Panc1 (cell line): ENCODE results near the gene CPSF2. TPM values are rescaled to one million over a fixed set of nuclear protein-coding genes. Genes with fewer than 3 reads are reported as not detected.

Source experiments
- ATAC-seq: fragments of 200-7000 bp; cut with Tn5 transposase; 2 replicates; pipeline ENCODE4 v1.9.1; 2020; ENCODE audit warnings: mild to moderate bottlenecking, moderate library complexity
- BruUV-seq: library from RNA; stranded (reverse); fragments of 400-500 nt; replicated peaks from 2 replicates; lab custom pipeline; 2021; lab: Mats Ljungman, UMichigan
- CTCF ChIA-PET: fragments of 300-600 bp; sonication (Branson Sonifier 250); formaldehyde crosslinking; loops from one replicate; lab custom pipeline; 2022; ENCODE audit warnings: antibody characterized with exemption; lab: Charles Lee
- POLR2A ChIA-PET: fragments of 300-600 bp; sonication (Branson Sonifier 250); formaldehyde crosslinking; loops from one replicate; lab custom pipeline; 2022; ENCODE audit warnings: antibody characterized with exemption; lab: Charles Lee
- DNase-seq: peaks from one replicate; pipeline ENCODE4 v3.0.0-alpha.2; 2010; ENCODE audit warnings: low read depth, low spot score
- H3K27ac ChIP-seq: 2 replicates; pipeline ENCODE4 v1.5.1; 2011; ENCODE audit warnings: mild to moderate bottlenecking, low read length, inconsistent platforms
- H3K27me3 ChIP-seq: fragments of 200-500 bp; sonication (Bioruptor generic); 2 replicates; pipeline ENCODE4 v1.6.0; 2014; ENCODE audit warnings: low read length, inconsistent platforms; ENCODE audit not compliant: control insufficient read depth, insufficient read depth
- H3K36me3 ChIP-seq: fragments of 200-500 bp; sonication (Bioruptor generic); 2 replicates; pipeline ENCODE4 v1.5.1; 2014; ENCODE audit warnings: inconsistent platforms, mild to moderate bottlenecking, low read length, moderate library complexity; ENCODE audit not compliant: control insufficient read depth, insufficient read depth
- H3K4me1 ChIP-seq: 2 replicates; pipeline ENCODE4 v1.5.1; 2011; ENCODE audit warnings: inconsistent platforms, mild to moderate bottlenecking, low read length, moderate library complexity; ENCODE audit not compliant: control insufficient read depth, insufficient read depth
- H3K4me3 ChIP-seq, 2 experiments: 2 replicates each; pipeline ENCODE4 v1.5.1; 2011 to 2012; ENCODE audit warnings: low read depth in 2 of 2, low read length in 2 of 2, mild to moderate bottlenecking in 2 of 2, inconsistent platforms in 1 of 2, moderate library complexity in 1 of 2
- H3K9me3 ChIP-seq: fragments of 200-500 bp; sonication (Bioruptor generic); 2 replicates; pipeline ENCODE4 v1.5.1; 2014; ENCODE audit warnings: low read depth, mild to moderate bottlenecking, inconsistent platforms, low read length, moderate library complexity; ENCODE audit not compliant: control insufficient read depth, insufficient read depth
- POLR2AphosphoS5 ChIP-seq: IDR thresholded peaks from 2 replicates; pipeline ENCODE4 v1.6.1; 2012; ENCODE audit warnings: mild to moderate bottlenecking, low read depth, low read length, moderate library complexity
- SIN3A ChIP-seq: IDR thresholded peaks from 2 replicates; pipeline ENCODE4 v1.6.1; 2012; ENCODE audit warnings: low read depth, mild to moderate bottlenecking, low read length, moderate library complexity, borderline replicate concordance; ENCODE audit not compliant: insufficient read depth
- TCF7L2 ChIP-seq: IDR thresholded peaks from 2 replicates; pipeline ENCODE4 v1.6.1; 2011; ENCODE audit warnings: mild to moderate bottlenecking, low read depth, low read length, inconsistent platforms
- in situ Hi-C: cut with HindIII; loops from 2 replicates; pipeline ENCODE4 v1.10.0; 2016; ENCODE audit warnings: low sequenced_read_pairs, low pct_unique_long_range_greater_than_20kb
- intact Hi-C: fragments of 100-400 bp; cut with micrococcal nuclease; formaldehyde crosslinking; loops from one replicate; pipeline ENCODE4 v1.10.0; 2022; ENCODE audit not compliant: unreplicated experiment
- total RNA-seq: library from RNA; stranded (reverse); gene quantifications from one replicate; pipeline ENCODE4 v1.2.1, GENCODE V29; 2021; ENCODE audit not compliant: unreplicated experiment
- TF ChIP-seq, protein P1 (sequence below): fragments of 450-650 bp; IDR thresholded peaks from 2 replicates; pipeline ENCODE4 v1.5.1; 2017; ENCODE audit warnings: mild to moderate bottlenecking
- TF ChIP-seq, protein P2 (sequence below), 2 experiments: IDR thresholded peaks; 2 replicates each; pipeline ENCODE4 v1.6.1; 2011 to 2012; ENCODE audit warnings: low read depth in 2 of 2, control low read depth in 1 of 2, low read length in 1 of 2, mild to moderate bottlenecking in 1 of 2, moderate library complexity in 1 of 2; ENCODE audit not compliant: insufficient read depth in 1 of 2

CPSF2 gene
- total RNA-seq, 1 experiment from 2014 or later = 62.0 TPM

- Histone ChIP-seq H3K27me3 (no peaks in the 10 kb centered on the region), H3K4me1 (no peaks in the 10 kb centered on the region), H3K9me3 (no peaks in the 10 kb centered on the region), H3K36me3 (no peaks in the 10 kb centered on the region), H3K27ac (no peak overlapping the region), H3K4me3 (no peak overlapping the region)
- no peak for ATAC-seq
- BruUV-seq = no TSS peak
- intact Hi-C loops (no loop called here), in situ Hi-C loops (no loop called here)
- POLR2A ChIA-PET = no interaction called here
- TF ChIP-seq POLR2AphosphoS5 (no peak), SIN3A (no peak), TCF7L2 (no peak)
- TF ChIP-seq, protein P1, sequence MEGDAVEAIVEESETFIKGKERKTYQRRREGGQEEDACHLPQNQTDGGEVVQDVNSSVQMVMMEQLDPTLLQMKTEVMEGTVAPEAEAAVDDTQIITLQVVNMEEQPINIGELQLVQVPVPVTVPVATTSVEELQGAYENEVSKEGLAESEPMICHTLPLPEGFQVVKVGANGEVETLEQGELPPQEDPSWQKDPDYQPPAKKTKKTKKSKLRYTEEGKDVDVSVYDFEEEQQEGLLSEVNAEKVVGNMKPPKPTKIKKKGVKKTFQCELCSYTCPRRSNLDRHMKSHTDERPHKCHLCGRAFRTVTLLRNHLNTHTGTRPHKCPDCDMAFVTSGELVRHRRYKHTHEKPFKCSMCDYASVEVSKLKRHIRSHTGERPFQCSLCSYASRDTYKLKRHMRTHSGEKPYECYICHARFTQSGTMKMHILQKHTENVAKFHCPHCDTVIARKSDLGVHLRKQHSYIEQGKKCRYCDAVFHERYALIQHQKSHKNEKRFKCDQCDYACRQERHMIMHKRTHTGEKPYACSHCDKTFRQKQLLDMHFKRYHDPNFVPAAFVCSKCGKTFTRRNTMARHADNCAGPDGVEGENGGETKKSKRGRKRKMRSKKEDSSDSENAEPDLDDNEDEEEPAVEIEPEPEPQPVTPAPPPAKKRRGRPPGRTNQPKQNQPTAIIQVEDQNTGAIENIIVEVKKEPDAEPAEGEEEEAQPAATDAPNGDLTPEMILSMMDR = no peak
- TF ChIP-seq, protein P2, sequence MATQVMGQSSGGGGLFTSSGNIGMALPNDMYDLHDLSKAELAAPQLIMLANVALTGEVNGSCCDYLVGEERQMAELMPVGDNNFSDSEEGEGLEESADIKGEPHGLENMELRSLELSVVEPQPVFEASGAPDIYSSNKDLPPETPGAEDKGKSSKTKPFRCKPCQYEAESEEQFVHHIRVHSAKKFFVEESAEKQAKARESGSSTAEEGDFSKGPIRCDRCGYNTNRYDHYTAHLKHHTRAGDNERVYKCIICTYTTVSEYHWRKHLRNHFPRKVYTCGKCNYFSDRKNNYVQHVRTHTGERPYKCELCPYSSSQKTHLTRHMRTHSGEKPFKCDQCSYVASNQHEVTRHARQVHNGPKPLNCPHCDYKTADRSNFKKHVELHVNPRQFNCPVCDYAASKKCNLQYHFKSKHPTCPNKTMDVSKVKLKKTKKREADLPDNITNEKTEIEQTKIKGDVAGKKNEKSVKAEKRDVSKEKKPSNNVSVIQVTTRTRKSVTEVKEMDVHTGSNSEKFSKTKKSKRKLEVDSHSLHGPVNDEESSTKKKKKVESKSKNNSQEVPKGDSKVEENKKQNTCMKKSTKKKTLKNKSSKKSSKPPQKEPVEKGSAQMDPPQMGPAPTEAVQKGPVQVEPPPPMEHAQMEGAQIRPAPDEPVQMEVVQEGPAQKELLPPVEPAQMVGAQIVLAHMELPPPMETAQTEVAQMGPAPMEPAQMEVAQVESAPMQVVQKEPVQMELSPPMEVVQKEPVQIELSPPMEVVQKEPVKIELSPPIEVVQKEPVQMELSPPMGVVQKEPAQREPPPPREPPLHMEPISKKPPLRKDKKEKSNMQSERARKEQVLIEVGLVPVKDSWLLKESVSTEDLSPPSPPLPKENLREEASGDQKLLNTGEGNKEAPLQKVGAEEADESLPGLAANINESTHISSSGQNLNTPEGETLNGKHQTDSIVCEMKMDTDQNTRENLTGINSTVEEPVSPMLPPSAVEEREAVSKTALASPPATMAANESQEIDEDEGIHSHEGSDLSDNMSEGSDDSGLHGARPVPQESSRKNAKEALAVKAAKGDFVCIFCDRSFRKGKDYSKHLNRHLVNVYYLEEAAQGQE (IDR thresholded peaks at IDR 0.05; ENCODE audit: insufficient read depth in 1 of 2, low read depth in 2 of 2, low read length in 1 of 2) = no peak
- CTCF ChIA-PET = no interaction called here
- DNase-seq = no peak
Observed at GRCh38 chr14:92203116-92203515, 81.3 kb downstream of the CPSF2 start.

GRCh38 chr14:92204792-92205191 is 83.0 kb downstream of the CPSF2 start:
- no TSS peak for BruUV-seq
- TF ChIP-seq POLR2AphosphoS5 = no peak
- no peak for TF ChIP-seq TCF7L2
- no peak for TF ChIP-seq SIN3A
- TF ChIP-seq, protein P1 = no peak
- TF ChIP-seq, protein P2 (IDR thresholded peaks at IDR 0.05; ENCODE audit: insufficient read depth in 1 of 2, low read depth in 2 of 2, low read length in 1 of 2) = no peak
- Histone ChIP-seq H3K4me1 (no peaks in the 10 kb centered on the region), H3K4me3 (no peak overlapping the region), H3K27ac (no peak overlapping the region), H3K36me3 (no peaks in the 10 kb centered on the region), H3K27me3 (no peaks in the 10 kb centered on the region), H3K9me3 (no peaks in the 10 kb centered on the region)
- ATAC-seq (no peak), DNase-seq (no peak)
- ChIA-PET POLR2A (no interaction called here), CTCF (no interaction called here)
- in situ Hi-C loops = no loop called here
- intact Hi-C loops = no loop called here
